ENCODE data around the gene BABAM2. TPM values are rescaled to one million over a fixed set of nuclear protein-coding genes. Genes with fewer than 3 reads are reported as not detected.
"Not testable (repeated sequence)": the region's sequence is repeated elsewhere in the genome, so short reads cannot be mapped to it uniquely, and the experiment has no call there.

Gene BABAM2
- total RNA-seq, 1 experiment from 2014 or later, result 57.6 TPM

GRCh38 chr2:28102455-28102874 is 211.9 kb downstream of the BABAM2 start:
- no peak for TF ChIP-seq CTCF (IDR thresholded peaks at IDR 0.05; ENCODE audit: unreplicated experiment)
- H3K36me3 Mint-ChIP-seq (ENCODE audit: insufficient read depth, unreplicated experiment), result peaks cover 5% of the 10 kb centered on the region

GRCh38 chr2:28103611-28104010 is 213.1 kb downstream of the BABAM2 start:
- Mint-ChIP-seq H3K9me3 (ENCODE audit: unreplicated experiment) (no peaks in the 10 kb centered on the region), H3K27me3 (ENCODE audit: insufficient read depth, unreplicated experiment) (no peaks in the 10 kb centered on the region), H3K4me3 (ENCODE audit: unreplicated experiment) (no peak overlapping the region), H3K4me1 (ENCODE audit: insufficient read depth, unreplicated experiment) (peaks cover 7% of the 10 kb centered on the region), H3K36me3 (ENCODE audit: insufficient read depth, unreplicated experiment) (peaks cover 5% of the 10 kb centered on the region), H3K27ac (ENCODE audit: low read depth, unreplicated experiment) (no peak overlapping the region)
- intact Hi-C loops (cut with micrococcal nuclease), result no loop called here
- no peak for TF ChIP-seq CTCF (IDR thresholded peaks at IDR 0.05; ENCODE audit: unreplicated experiment)
- no peak for DNase-seq (ENCODE audit: unreplicated experiment)
- BruUV-seq (replicated peaks), result no TSS peak
- CTCF ChIA-PET, result no interaction called here
- POLR2A ChIA-PET, result interaction anchor here (0.7 to 1.0 kb wide), 2 partner anchors 22 to 32 kb away, joined by 3 to 4 read pairs; no protein-coding TSS in a partner anchor

More at GRCh38 chr2:28102455-28102874, 211.9 kb downstream of the BABAM2 start:
- Mint-ChIP-seq H3K4me1 (ENCODE audit: insufficient read depth, unreplicated experiment) (peaks cover 7% of the 10 kb centered on the region), H3K27me3 (ENCODE audit: insufficient read depth, unreplicated experiment) (no peaks in the 10 kb centered on the region), H3K9me3 (ENCODE audit: unreplicated experiment) (no peaks in the 10 kb centered on the region), H3K4me3 (ENCODE audit: unreplicated experiment) (no peak overlapping the region), H3K27ac (ENCODE audit: low read depth, unreplicated experiment) (no peak overlapping the region)
- BruUV-seq (replicated peaks), result no TSS peak
- DNase-seq (ENCODE audit: unreplicated experiment), result peak; percentile 62
- POLR2A ChIA-PET, result interaction anchor here (1.1 to 1.8 kb wide), 3 partner anchors 15 to 371 kb away, joined by 4 to 5 read pairs (median 4); no protein-coding TSS in a partner anchor
- intact Hi-C loops (cut with micrococcal nuclease), result no loop called here
- CTCF ChIA-PET, result interaction anchor here (1.4 kb wide), 1 partner anchor 30 kb away, joined by 3 read pairs; no protein-coding TSS in a partner anchor

- intact Hi-C loops (cut with micrococcal nuclease), result no loop called here
- DNase-seq (ENCODE audit: unreplicated experiment), result no peak
- no peak for TF ChIP-seq CTCF (IDR thresholded peaks at IDR 0.05; ENCODE audit: unreplicated experiment)
- Mint-ChIP-seq H3K36me3 (ENCODE audit: insufficient read depth, unreplicated experiment) (no peaks in the 10 kb centered on the region), H3K9me3 (ENCODE audit: unreplicated experiment) (no peaks in the 10 kb centered on the region), H3K4me1 (ENCODE audit: insufficient read depth, unreplicated experiment) (no peaks in the 10 kb centered on the region), H3K27ac (ENCODE audit: low read depth, unreplicated experiment) (no peak overlapping the region), H3K4me3 (ENCODE audit: unreplicated experiment) (no peak overlapping the region), H3K27me3 (ENCODE audit: insufficient read depth, unreplicated experiment) (no peaks in the 10 kb centered on the region)
- ChIA-PET CTCF (interaction anchor here (0.5 to 0.8 kb wide), 2 partner anchors 135 to 219 kb away, joined by 3 to 4 read pairs; no protein-coding TSS in a partner anchor), POLR2A (no interaction called here)
- BruUV-seq (replicated peaks), result no TSS peak
Observed at GRCh38 chr2:28108143-28108542, 217.6 kb downstream of the BABAM2 start.

- H3K36me3 Mint-ChIP-seq (ENCODE audit: insufficient read depth, unreplicated experiment); H3K9me3 Mint-ChIP-seq (ENCODE audit: unreplicated experiment); POLR2A ChIA-PET; BruUV-seq (replicated peaks); intact Hi-C loops (cut with micrococcal nuclease); H3K27ac Mint-ChIP-seq (ENCODE audit: low read depth, unreplicated experiment); H3K4me3 Mint-ChIP-seq (ENCODE audit: unreplicated experiment); H3K4me1 Mint-ChIP-seq (ENCODE audit: insufficient read depth, unreplicated experiment); H3K27me3 Mint-ChIP-seq (ENCODE audit: insufficient read depth, unreplicated experiment); DNase-seq (ENCODE audit: unreplicated experiment); CTCF ChIA-PET: not testable (repeated sequence)
Observed at GRCh38 chr2:28113771-28114170, 223.2 kb downstream of the BABAM2 start.

Data from MCF 10A (cell line).